H1 (cell line): Measurements from ENCODE around the gene MAGI2. TPM values are rescaled to one million over a fixed set of nuclear protein-coding genes. Genes with fewer than 3 reads are reported as not detected.

Source experiments
- CTCF ChIA-PET: fragments of 300-600 bp; sonication (Branson Sonifier 250); formaldehyde crosslinking; loops from one replicate; lab custom pipeline; 2021; ENCODE audit not compliant: partially characterized antibody; lab: Charles Lee
- POLR2A ChIA-PET: fragments of 300-600 bp; sonication (Branson Sonifier 250); formaldehyde crosslinking; loops from one replicate; lab custom pipeline; 2021; ENCODE audit warnings: inconsistent platforms; ENCODE audit not compliant: partially characterized antibody; lab: Charles Lee
- DNase-seq, 2 experiments: peaks; one replicate each; pipeline versions ENCODE4 v3.0.0 to v3.0.0-alpha.2; 2010 to 2022; ENCODE audit warnings: low spot score in 2 of 2, low read depth in 1 of 2, mixed read lengths in 1 of 2
- FAIRE-seq: peaks from 2 replicates; lab custom pipeline; 2011; peaks lifted over from hg19 to GRCh38; lab: Jason Lieb, UNC
- H2AFZ ChIP-seq: 2 replicates; pipeline ENCODE4 v1.8.1; 2012; ENCODE audit warnings: low read length, inconsistent platforms
- H2AK5ac ChIP-seq: 2 replicates; pipeline ENCODE4 v1.6.1; 2013; ENCODE audit warnings: low read depth, low read length
- H2BK120ac ChIP-seq: replicated peaks from 2 replicates; pipeline ENCODE3; 2013; ENCODE audit warnings: low read depth, low read length, inconsistent platforms
- H2BK12ac ChIP-seq: 2 replicates; pipeline ENCODE4 v1.6.1; 2013; ENCODE audit warnings: low read depth, low read length
- H2BK15ac ChIP-seq: 2 replicates; pipeline ENCODE4 v1.6.1; 2013; ENCODE audit warnings: low read length
- H2BK20ac ChIP-seq: 2 replicates; pipeline ENCODE4 v1.6.1; 2013; ENCODE audit warnings: low read length
- H2BK5ac ChIP-seq: 2 replicates; pipeline ENCODE4 v1.6.1; 2013; ENCODE audit warnings: low read depth, low read length
- H3K14ac ChIP-seq: 2 replicates; pipeline ENCODE4 v1.6.1; 2013; ENCODE audit warnings: inconsistent platforms; ENCODE audit not compliant: insufficient read length
- H3K18ac ChIP-seq: 2 replicates; pipeline ENCODE4 v1.6.1; 2013; ENCODE audit warnings: low read length; ENCODE audit errors: extremely low read depth
- H3K23ac ChIP-seq: 2 replicates; pipeline ENCODE4 v1.6.1; 2013; ENCODE audit warnings: inconsistent platforms; ENCODE audit not compliant: insufficient read length
- H3K23me2 ChIP-seq: 2 replicates; pipeline ENCODE4 v1.6.1; 2013; ENCODE audit warnings: low read depth, low read length
- H3K27ac ChIP-seq: 2 replicates; pipeline ENCODE4 v1.6.1; 2011; ENCODE audit warnings: low read depth, low read length, inconsistent platforms
- H3K27me3 ChIP-seq, 4 experiments: replicated peaks in 1 of 4; 1 replicate in 1 of 4; 2 replicates in 3 of 4; pipeline versions ENCODE4 v1.6.1 to v1.8.1; 2011 to 2013; ENCODE audit warnings: low read length in 3 of 4, mild to moderate bottlenecking in 3 of 4, inconsistent platforms in 2 of 4, mixed read lengths in 2 of 4, moderate library complexity in 1 of 4; ENCODE audit not compliant: control insufficient read depth in 3 of 4, insufficient read depth in 3 of 4; ENCODE audit errors: extremely low read depth in 1 of 4
- H3K36me3 ChIP-seq, 4 experiments: 2 replicates each; pipeline versions ENCODE4 v1.6.1 to v1.8.1; 2011 to 2013; ENCODE audit warnings: mild to moderate bottlenecking in 4 of 4, low read length in 3 of 4, moderate library complexity in 2 of 4, control low read depth in 1 of 4, inconsistent platforms in 1 of 4; ENCODE audit not compliant: insufficient read depth in 4 of 4, control insufficient read depth in 2 of 4
- H3K4ac ChIP-seq: replicated peaks from 2 replicates; pipeline ENCODE3; 2013; ENCODE audit warnings: low read length, low read depth, mixed read lengths, inconsistent platforms; ENCODE audit not compliant: insufficient read length
- H3K4me1 ChIP-seq, 4 experiments: replicated peaks in 1 of 4; 1 replicate in 1 of 4; 2 replicates in 3 of 4; pipeline versions ENCODE4 v1.6.1 to v1.8.1; 2011 to 2013; ENCODE audit warnings: low read length in 3 of 4, inconsistent platforms in 2 of 4, mixed read lengths in 1 of 4; ENCODE audit not compliant: insufficient read depth in 4 of 4, control insufficient read depth in 3 of 4
- H3K4me2 ChIP-seq, 2 experiments: 2 replicates each; pipeline versions ENCODE4 v1.6.1 to v1.8.1; 2011 to 2013; ENCODE audit warnings: low read depth in 2 of 2, low read length in 2 of 2, control low read depth in 1 of 2, inconsistent platforms in 1 of 2, mild to moderate bottlenecking in 1 of 2; ENCODE audit not compliant: insufficient read depth in 1 of 2
- H3K4me3 ChIP-seq, 4 experiments: fragments of 200-600, 300-600 bp in 1 of 4; sonication (generic), shearing (Covaris generic), sonication (Bioruptor Twin) in 1 of 4; 2 replicates each; pipeline versions ENCODE4 v1.5.1 to v1.8.1; 2011 to 2016; ENCODE audit warnings: low read length in 4 of 4, low read depth in 3 of 4, control low read depth in 2 of 4, inconsistent platforms in 2 of 4, mild to moderate bottlenecking in 2 of 4, mixed read lengths in 1 of 4, moderate library complexity in 1 of 4; ENCODE audit not compliant: insufficient read depth in 2 of 4; ENCODE audit errors: extremely low read depth in 1 of 4
- H3K56ac ChIP-seq: replicated peaks from 2 replicates; pipeline ENCODE3; 2013; ENCODE audit warnings: low read depth, mild to moderate bottlenecking, mixed read lengths, low read length, inconsistent platforms; ENCODE audit not compliant: insufficient read length
- H3K79me1 ChIP-seq: 2 replicates; pipeline ENCODE4 v1.6.1; 2013; ENCODE audit warnings: low read depth, low read length, control low read depth
- H3K79me2 ChIP-seq, 2 experiments: 2 replicates each; pipeline versions ENCODE4 v1.6.1 to v1.8.1; 2012 to 2013; ENCODE audit warnings: low read length in 2 of 2, mild to moderate bottlenecking in 2 of 2, inconsistent platforms in 1 of 2; ENCODE audit not compliant: insufficient read depth in 2 of 2, control insufficient read depth in 1 of 2
- H3K9ac ChIP-seq, 4 experiments: replicated peaks in 1 of 4; 1 replicate in 1 of 4; 2 replicates in 3 of 4; pipeline versions ENCODE4 v1.6.1 to v1.8.1; 2011 to 2013; ENCODE audit warnings: low read depth in 3 of 4, low read length in 3 of 4, control low read depth in 2 of 4, mild to moderate bottlenecking in 2 of 4, moderate library complexity in 2 of 4, inconsistent platforms in 1 of 4; ENCODE audit errors: extremely low read depth in 1 of 4
- H3K9me3 ChIP-seq, 2 experiments: 2 replicates each; pipeline versions ENCODE4 v1.6.1 to v1.8.1; 2012 to 2013; ENCODE audit warnings: mild to moderate bottlenecking in 2 of 2, moderate library complexity in 2 of 2, control low read depth in 1 of 2, inconsistent platforms in 1 of 2, low read depth in 1 of 2, low read length in 1 of 2, mixed read lengths in 1 of 2; ENCODE audit not compliant: insufficient read depth in 2 of 2
- H4K20me1 ChIP-seq, 2 experiments: replicated peaks in 1 of 2; 2 replicates each; pipeline versions ENCODE3 to v1.8.1; 2011 to 2013; ENCODE audit warnings: inconsistent platforms in 2 of 2, low read length in 2 of 2, mild to moderate bottlenecking in 1 of 2; ENCODE audit not compliant: insufficient read depth in 2 of 2, control insufficient read depth in 1 of 2
- H4K5ac ChIP-seq: 2 replicates; pipeline ENCODE4 v1.6.1; 2013; ENCODE audit warnings: low read length, low read depth, mixed read lengths, inconsistent platforms; ENCODE audit not compliant: insufficient read length
- H4K8ac ChIP-seq: 2 replicates; pipeline ENCODE4 v1.8.0; 2013; ENCODE audit warnings: mild to moderate bottlenecking, moderate library complexity, low read length, inconsistent platforms; ENCODE audit not compliant: insufficient read depth; ENCODE audit errors: extremely low read depth
- H4K91ac ChIP-seq: replicated peaks from 2 replicates; pipeline ENCODE3; 2013; ENCODE audit warnings: low read length, mixed read lengths, inconsistent platforms; ENCODE audit not compliant: insufficient read length
- BRCA1 ChIP-seq: IDR thresholded peaks from 2 replicates; pipeline ENCODE4 v1.6.1; 2012; ENCODE audit warnings: low read depth, low read length, improper control_type of control experiment
- CTBP2 ChIP-seq: IDR thresholded peaks from 2 replicates; pipeline ENCODE4 v1.7.0; 2011; ENCODE audit warnings: borderline replicate concordance, mild to moderate bottlenecking, moderate library complexity, mixed read lengths, low read length; ENCODE audit not compliant: insufficient read depth, insufficient read length
- EP300 ChIP-seq, 2 experiments: IDR thresholded peaks; 1 replicate in 1 of 2; 2 replicates in 1 of 2; pipeline ENCODE4 v1.6.1; 2011 to 2012; ENCODE audit warnings: low read depth in 2 of 2, low read length in 2 of 2, mild to moderate bottlenecking in 2 of 2, borderline replicate concordance in 1 of 2, inconsistent platforms in 1 of 2, moderate library complexity in 1 of 2
- FOSL1 ChIP-seq: IDR thresholded peaks from 2 replicates; pipeline ENCODE4 v1.6.1; 2011; ENCODE audit warnings: mild to moderate bottlenecking, low read depth, low read length, moderate library complexity; ENCODE audit not compliant: insufficient read depth
- GTF2F1 ChIP-seq: IDR thresholded peaks from 2 replicates; pipeline ENCODE4 v1.6.1; 2012; ENCODE audit warnings: low read depth, low read length, improper control_type of control experiment, borderline replicate concordance
- JUND ChIP-seq: IDR thresholded peaks from 2 replicates; pipeline ENCODE4 v1.6.1; 2011; ENCODE audit warnings: mild to moderate bottlenecking, improper control_type of control experiment, low read length
- KDM1A ChIP-seq: fragments of 200-600, 300-600 bp; sonication (generic); IDR thresholded peaks from 2 replicates; pipeline ENCODE4 v1.7.1; 2016; ENCODE audit warnings: mild to moderate bottlenecking, low read length, borderline replicate concordance
- SIRT6 ChIP-seq: IDR thresholded peaks from one replicate; pipeline ENCODE4 v1.7.1; 2012; ENCODE audit warnings: low read length, inconsistent platforms
- SIX5 ChIP-seq: IDR thresholded peaks from 2 replicates; pipeline ENCODE4 v1.6.1; 2011; ENCODE audit warnings: mild to moderate bottlenecking, low read depth, low read length
- WGBS, 2 experiments: shearing (Covaris generic) in 1 of 2; methylation state at CpG; one replicate each; pipeline versions ENCODE4 v1.1.6 to v1.1.7; 2013 to 2015; ENCODE audit warnings: low lambda C conversion rate in 2 of 2, mixed read lengths in 2 of 2, inconsistent platforms in 1 of 2, low coverage in 1 of 2, missing lambda C conversion rate in 1 of 2; ENCODE audit not compliant: insufficient replicate concordance in 2 of 2, insufficient coverage in 1 of 2, insufficient read length in 1 of 2; ENCODE audit errors: extremely low coverage in 1 of 2, missing lambda C conversion rate in 1 of 2; 5-methylcytosine and 5-hydroxymethylcytosine counted together
- polyA plus RNA-seq, 7 experiments: library from polyadenylated mRNA; depleted of rRNA in 3 of 7; stranded (reverse) in 5 of 7; unstranded in 2 of 7; fragments of >200 nt in 5 of 7; fragments of 200-250 nt in 2 of 7; gene quantifications; 1 replicate in 5 of 7; 2 replicates in 1 of 7; 4 replicates in 1 of 7; pipeline versions ENCODE4 v1.2.1 to v1.2.3, GENCODE V29; 2011 to 2013; ENCODE audit warnings: missing spikeins in 2 of 7, mixed read lengths in 2 of 7
- total RNA-seq: library from RNA; stranded (reverse); fragmentation: NEBNext Ultra II Directional; extraction: Animal tissue kit (Norgen Biotek cat#: 25700); gene quantifications from 2 replicates; pipeline ENCODE4 v1.2.1, GENCODE V29; 2021
- TF ChIP-seq, protein P1 (sequence below): IDR thresholded peaks from 2 replicates; pipeline ENCODE4 v1.6.1; 2011; ENCODE audit warnings: low read length, improper control_type of control experiment
- TF ChIP-seq, protein P2 (sequence below): IDR thresholded peaks from 2 replicates; pipeline ENCODE4 v1.6.1; 2011; ENCODE audit warnings: low read depth, mild to moderate bottlenecking, low read length; ENCODE audit not compliant: insufficient read depth

The MAGI2 gene
- total and polyA plus RNA-seq, 2 of the 8 experiments (the other 6 are each of a cell fraction or from before 2014, with no cell fraction given), result 6.0 to 27.3 TPM

- CTCF ChIA-PET, result no interaction called here
- no peak overlapping the region for H2BK15ac ChIP-seq
- no peak overlapping the region for H4K8ac ChIP-seq
- no peak overlapping the region for H3K4me2 ChIP-seq
- no peak overlapping the region for H4K91ac ChIP-seq
- no peak overlapping the region for H2BK5ac ChIP-seq
- peaks cover 0 to 3% (median 0%) of the 10 kb centered on the region in 4 experiments; a peak in 2 of 8 replicates for H3K36me3 ChIP-seq
- no peaks in the 10 kb centered on the region for H4K20me1 ChIP-seq
- no peaks in the 10 kb centered on the region for H3K79me1 ChIP-seq
- H2BK12ac ChIP-seq, result no peak overlapping the region
- H3K23me2 ChIP-seq, result no peaks in the 10 kb centered on the region; the same call in 1 of the 2 replicates
- H3K18ac ChIP-seq, result no peak overlapping the region
- FAIRE-seq, result no peak
- no peak overlapping the region for H2AK5ac ChIP-seq
- no peak overlapping the region for H3K56ac ChIP-seq
- H3K4ac ChIP-seq, result no peak overlapping the region
- H2BK20ac ChIP-seq, result no peak overlapping the region
- H3K4me1 ChIP-seq, result peaks cover 0 to 10% (median 8%) of the 10 kb centered on the region in 4 experiments; a peak in 3 of 7 replicates
- POLR2A ChIA-PET, result no interaction called here
- no peak overlapping the region for H3K14ac ChIP-seq
- H2AFZ ChIP-seq, result no peak overlapping the region
- no peak overlapping the region for H3K23ac ChIP-seq
- DNase-seq, result no peak
- 70% methylated on average over 4 of the region's 4 CpGs; no CpG with 5 or more reads in 1 of the 2 experiments for WGBS, 2 experiments
- TF ChIP-seq SIRT6 (no peak), GTF2F1 (no peak), EP300 (IDR thresholded peaks at IDR 0.05; ENCODE audit: borderline replicate concordance in 1 of 2, low read depth in 2 of 2, low read length in 2 of 2) (no peak), BRCA1 (no peak), FOSL1 (no peak), JUND (no peak), CTBP2 (no peak), KDM1A (no peak), SIX5 (no peak)
- TF ChIP-seq, protein P1, sequence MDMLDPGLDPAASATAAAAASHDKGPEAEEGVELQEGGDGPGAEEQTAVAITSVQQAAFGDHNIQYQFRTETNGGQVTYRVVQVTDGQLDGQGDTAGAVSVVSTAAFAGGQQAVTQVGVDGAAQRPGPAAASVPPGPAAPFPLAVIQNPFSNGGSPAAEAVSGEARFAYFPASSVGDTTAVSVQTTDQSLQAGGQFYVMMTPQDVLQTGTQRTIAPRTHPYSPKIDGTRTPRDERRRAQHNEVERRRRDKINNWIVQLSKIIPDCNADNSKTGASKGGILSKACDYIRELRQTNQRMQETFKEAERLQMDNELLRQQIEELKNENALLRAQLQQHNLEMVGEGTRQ, result no peak
- TF ChIP-seq, protein P2, sequence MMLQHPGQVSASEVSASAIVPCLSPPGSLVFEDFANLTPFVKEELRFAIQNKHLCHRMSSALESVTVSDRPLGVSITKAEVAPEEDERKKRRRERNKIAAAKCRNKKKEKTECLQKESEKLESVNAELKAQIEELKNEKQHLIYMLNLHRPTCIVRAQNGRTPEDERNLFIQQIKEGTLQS, result no peak
- H3K9me3 ChIP-seq, result no peaks in the 10 kb centered on the region
- no peak overlapping the region for H2BK120ac ChIP-seq
- no peak overlapping the region for H3K9ac ChIP-seq
- no peak overlapping the region for H3K4me3 ChIP-seq
- H3K27me3 ChIP-seq, result no peaks in the 10 kb centered on the region
- H4K5ac ChIP-seq, result no peak overlapping the region
- no peak overlapping the region for H3K27ac ChIP-seq
- H3K79me2 ChIP-seq, result no peaks in the 10 kb centered on the region; a peak in 1 of 4 replicates
Observed at GRCh38 chr7:78496096-78496630, 957.3 kb downstream of the MAGI2 start.
